HepG2 (cell line): ENCODE results near the gene TAF1C. TPM values are rescaled to one million over a fixed set of nuclear protein-coding genes. Genes with fewer than 3 reads are reported as not detected.

ENCODE experiments used
- ATAC-seq: fragments of 200-7000 bp; cut with Tn5 transposase; 3 replicates; pipeline ENCODE4 v1.9.1; 2020; ENCODE audit warnings: mild to moderate bottlenecking, moderate library complexity
- BruUV-seq: library from RNA; stranded (reverse); fragments of 400-500 nt; replicated peaks from 2 replicates; lab custom pipeline; 2021; lab: Mats Ljungman, UMichigan
- CTCF ChIA-PET: fragments of 300-600 bp; formaldehyde crosslinking; extraction: SDS; loops from one replicate; lab custom pipeline; 2021; ENCODE audit warnings: low total read pairs, inconsistent platforms, low intra/inter-chr PET ratio; lab: Yijun Ruan, JAX
- POLR2A ChIA-PET: fragments of 350-600 bp; sonication (Branson Sonifier 250); formaldehyde crosslinking; loops from one replicate; lab custom pipeline; 2020; ENCODE audit warnings: antibody characterized with exemption, inconsistent platforms; lab: Yijun Ruan, JAX
- DNase-seq: peaks from one replicate; pipeline ENCODE4 v3.0.0-alpha.2; 2015; ENCODE audit warnings: low spot score
- FAIRE-seq: peaks from 3 replicates; lab custom pipeline; 2011; peaks lifted over from hg19 to GRCh38; lab: Jason Lieb, UNC
- H2AFZ ChIP-seq: one replicate; pipeline ENCODE4 v1.6.1; 2011; ENCODE audit warnings: low read length, inconsistent platforms
- H3K27ac ChIP-seq: fragments of 300-600 bp; 3 replicates; pipeline ENCODE4 v1.8.0; 2011; ENCODE audit warnings: mixed run types, mild to moderate bottlenecking, mixed read lengths, low read length, inconsistent platforms; ENCODE audit not compliant: insufficient read depth; ENCODE audit errors: extremely low read length
- H3K27me3 ChIP-seq, 2 experiments: fragments of 200-600 bp in 1 of 2; 2 replicates in 1 of 2; 3 replicates in 1 of 2; pipeline versions ENCODE4 v1.6.0 to v1.8.0; 2011; ENCODE audit warnings: low read length in 2 of 2, mild to moderate bottlenecking in 2 of 2, moderate library complexity in 2 of 2, inconsistent platforms in 1 of 2; ENCODE audit not compliant: insufficient read depth in 2 of 2, control insufficient read depth in 1 of 2
- H3K36me3 ChIP-seq, 2 experiments: fragments of 200-600 bp in 1 of 2; replicated peaks in 1 of 2; 2 replicates in 1 of 2; 3 replicates in 1 of 2; pipeline versions ENCODE4 v1.5.1 to v1.8.0; 2011; ENCODE audit warnings: low read length in 2 of 2, inconsistent platforms in 1 of 2; ENCODE audit not compliant: insufficient read depth in 2 of 2, control insufficient read depth in 1 of 2
- H3K4me1 ChIP-seq: 2 replicates; pipeline ENCODE4 v1.5.1; 2012; ENCODE audit warnings: low read length, inconsistent platforms; ENCODE audit not compliant: insufficient read depth
- H3K4me2 ChIP-seq: 2 replicates; pipeline ENCODE4 v1.6.0; 2011; ENCODE audit warnings: low read depth, low read length, inconsistent platforms
- H3K4me3 ChIP-seq, 3 experiments: fragments of 200-600 bp in 1 of 3; sonication (generic), shearing (Covaris generic) in 1 of 3; replicated peaks in 1 of 3; 2 replicates each; pipeline ENCODE4 v1.5.1; 2011 to 2016; ENCODE audit warnings: low read length in 3 of 3, inconsistent platforms in 2 of 3, low read depth in 2 of 3, mild to moderate bottlenecking in 2 of 3, control low read depth in 1 of 3, mixed read lengths in 1 of 3; ENCODE audit not compliant: insufficient read depth in 1 of 3
- H3K79me2 ChIP-seq: one replicate; pipeline ENCODE4 v1.6.1; 2011; ENCODE audit warnings: low read length, inconsistent platforms; ENCODE audit not compliant: insufficient read depth
- H3K9ac ChIP-seq: 2 replicates; pipeline ENCODE4 v1.6.0; 2011; ENCODE audit warnings: mild to moderate bottlenecking, low read depth, low read length, inconsistent platforms; ENCODE audit not compliant: insufficient read depth
- H3K9me3 ChIP-seq: 2 replicates; pipeline ENCODE4 v1.5.1; 2012; ENCODE audit warnings: mild to moderate bottlenecking, low read length
- H4K20me1 ChIP-seq: 2 replicates; pipeline ENCODE4 v1.6.0; 2011; ENCODE audit warnings: inconsistent platforms, mild to moderate bottlenecking, low read length, moderate library complexity; ENCODE audit not compliant: insufficient read depth
- FOXJ3 ChIP-seq: sonication (generic); formaldehyde crosslinking; IDR thresholded peaks from 2 replicates; pipeline ENCODE4 v1.4.0; 2020; ENCODE audit warnings: missing genetic modification reagents, mild to moderate bottlenecking, borderline replicate concordance
- MEIS1 ChIP-seq: sonication (generic); formaldehyde crosslinking; IDR thresholded peaks from 2 replicates; pipeline ENCODE4 v1.9.0; 2021; ENCODE audit warnings: mild to moderate bottlenecking, missing genetic modification reagents, moderate library complexity, borderline replicate concordance
- NFKB2 ChIP-seq: sonication (generic); formaldehyde crosslinking; IDR thresholded peaks from 2 replicates; pipeline ENCODE4 v1.4.0; 2020; ENCODE audit warnings: missing genetic modification reagents, borderline replicate concordance
- REL ChIP-seq: sonication (generic); formaldehyde crosslinking; conservative IDR thresholded peaks from 2 replicates; pipeline ENCODE4 v1.8.0; 2022; ENCODE audit warnings: mild to moderate bottlenecking, missing genetic modification reagents, moderate library complexity
- REXO4 ChIP-seq: sonication (generic); formaldehyde crosslinking; IDR thresholded peaks from 2 replicates; pipeline ENCODE4 v1.8.0; 2022; ENCODE audit warnings: missing genetic modification reagents, mild to moderate bottlenecking, borderline replicate concordance
- SMARCC2 ChIP-seq: fragments of 450-650 bp; IDR thresholded peaks from 2 replicates; pipeline ENCODE4 v1.6.1; 2017; ENCODE audit warnings: antibody characterized with exemption, mild to moderate bottlenecking
- STAT5B ChIP-seq: sonication (generic); formaldehyde crosslinking; IDR thresholded peaks from 2 replicates; pipeline ENCODE4 v1.4.0; 2020; ENCODE audit warnings: missing genetic modification reagents
- XRCC5 ChIP-seq: fragments of 200-400 bp; formaldehyde crosslinking; optimal IDR thresholded peaks from 2 replicates; pipeline ENCODE3; 2017; ENCODE audit warnings: mild to moderate bottlenecking, low read length
- ZBTB8A ChIP-seq: sonication (generic); formaldehyde crosslinking; IDR thresholded peaks from 2 replicates; pipeline ENCODE4 v1.4.0; 2020; ENCODE audit warnings: mild to moderate bottlenecking, low read depth, missing genetic modification reagents, borderline replicate concordance
- ZNF263 ChIP-seq: sonication (generic); formaldehyde crosslinking; IDR thresholded peaks from 2 replicates; pipeline ENCODE4 v1.4.0; 2020; ENCODE audit warnings: missing genetic modification reagents
- ZNF335 ChIP-seq: sonication (generic); formaldehyde crosslinking; IDR thresholded peaks from 2 replicates; pipeline ENCODE4 v1.4.0; 2020; ENCODE audit warnings: missing genetic modification reagents
- ZNF564 ChIP-seq: sonication (generic); formaldehyde crosslinking; IDR thresholded peaks from 2 replicates; pipeline ENCODE4 v1.8.1; 2023; ENCODE audit warnings: mild to moderate bottlenecking, missing genetic modification reagents
- WGBS: methylation state at CpG from one replicate; pipeline ENCODE4 v1.1.6; 2017; ENCODE audit warnings: low lambda C conversion rate; 5-methylcytosine and 5-hydroxymethylcytosine counted together
- in situ Hi-C: cut with HindIII; loops from 2 replicates; pipeline ENCODE4 v1.10.0; 2017; ENCODE audit warnings: low pct_unique_long_range_greater_than_20kb; ENCODE audit not compliant: extremely low pct_ligation_motif_present
- intact Hi-C: fragments of 100-400 bp; cut with micrococcal nuclease; formaldehyde crosslinking; loops from one replicate; pipeline ENCODE4 v1.10.0; 2022; ENCODE audit not compliant: unreplicated experiment
- polyA plus RNA-seq, 8 experiments: library from polyadenylated mRNA; depleted of rRNA in 3 of 8; stranded (reverse) in 7 of 8; unstranded in 1 of 8; fragments of >200 nt; fragmentation: Illumina TruSeq in 4 of 8; extraction: Trizol in 4 of 8; gene quantifications; 2 replicates each; pipeline versions ENCODE4 v1.2.1 to v1.2.3, GENCODE V29; 2011 to 2016; ENCODE audit warnings: low read depth in 4 of 8, missing spikeins in 1 of 8, mixed read lengths in 1 of 8; ENCODE audit not compliant: insufficient read depth in 1 of 8
- total RNA-seq, 5 experiments: library from RNA; depleted of rRNA; stranded (reverse); fragments of >200 nt; fragmentation: Illumina TruSeq; extraction: Trizol; gene quantifications; 2 replicates each; pipeline ENCODE4 v1.2.3, GENCODE V29; 2016; ENCODE audit warnings: low read depth in 1 of 5
- TF ChIP-seq, protein P1 (sequence below): sonication (generic); formaldehyde crosslinking; IDR thresholded peaks from 2 replicates; pipeline ENCODE4 v1.4.0; 2020; ENCODE audit warnings: missing genetic modification reagents, borderline replicate concordance

Gene TAF1C
- total and polyA plus RNA-seq, 2 of the 13 experiments (the other 11 are each of a cell fraction or from before 2014, with no cell fraction given), result 15.6 to 20.8 TPM

DNA sequence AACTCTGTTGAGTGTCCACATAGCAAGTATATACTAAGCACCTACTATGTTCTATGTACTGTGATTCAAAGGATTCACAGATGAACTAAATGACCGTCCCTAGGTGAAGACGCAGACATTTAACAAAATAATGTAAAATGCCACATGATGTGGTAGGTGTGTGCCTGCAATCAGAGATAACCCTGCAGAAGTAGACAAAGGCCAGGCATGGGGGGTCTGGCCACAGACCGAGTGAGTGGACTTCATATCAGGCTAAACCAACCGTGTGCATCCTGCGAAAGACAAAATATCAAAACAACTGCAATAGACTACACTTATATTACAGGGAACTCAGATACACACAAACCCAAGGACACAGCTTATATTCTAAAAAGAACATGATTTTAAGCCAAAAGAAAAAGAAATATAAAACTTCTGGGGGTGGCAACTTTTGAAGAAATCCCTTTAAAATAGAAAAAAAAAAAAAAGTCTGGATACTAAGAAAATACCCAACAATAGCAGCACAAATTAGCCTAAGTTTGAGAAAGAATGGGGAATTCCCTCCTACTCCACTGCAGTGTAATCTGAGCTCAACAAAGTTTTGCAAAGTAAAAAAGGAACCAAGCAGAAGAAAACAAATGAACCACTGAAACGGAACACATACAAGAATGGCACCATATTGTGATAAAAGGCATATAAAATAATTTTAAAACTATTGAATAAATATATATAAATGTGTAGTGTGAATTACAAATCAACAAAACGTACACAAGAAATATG lies 54.2 kb downstream of the TAF1C start:
- Histone ChIP-seq H3K36me3 (peaks cover 12 to 25% of the 10 kb centered on the region in 2 experiments), H3K27me3 (no peaks in the 10 kb centered on the region), H3K4me2 (no peak overlapping the region), H3K4me3 (no peak overlapping the region), H3K27ac (no peak overlapping the region), H3K9ac (no peak overlapping the region), H3K9me3 (no peaks in the 10 kb centered on the region), H3K4me1 (peaks cover 32% of the 10 kb centered on the region), H4K20me1 (no peaks in the 10 kb centered on the region), H3K79me2 (peaks cover 38% of the 10 kb centered on the region), H2AFZ (no peak overlapping the region)
- 95% methylated on average over 7 of the region's 7 CpGs for WGBS
- ATAC-seq (no peak), FAIRE-seq (no peak), DNase-seq (no peak)
- no TSS peak for BruUV-seq
- intact Hi-C loops, result no loop called here
- ChIA-PET CTCF (no interaction called here), POLR2A (interaction anchor here (1.3 kb wide), 1 partner anchor 16 kb away, joined by 6 read pairs; the partner anchor contains the start of gene MBTPS1)
- TF ChIP-seq STAT5B (no peak), XRCC5 (no peak), ZBTB8A (CRISPR knock-in tag) (no peak), SMARCC2 (no peak), ZNF263 (no peak), MEIS1 (CRISPR knock-in tag) (no peak), REXO4 (no peak), FOXJ3 (CRISPR knock-in tag) (no peak), REL (CRISPR knock-in tag) (no peak), ZNF335 (CRISPR knock-in tag) (no peak), NFKB2 (no peak), ZNF564 (no peak)
- TF ChIP-seq, protein P1, sequence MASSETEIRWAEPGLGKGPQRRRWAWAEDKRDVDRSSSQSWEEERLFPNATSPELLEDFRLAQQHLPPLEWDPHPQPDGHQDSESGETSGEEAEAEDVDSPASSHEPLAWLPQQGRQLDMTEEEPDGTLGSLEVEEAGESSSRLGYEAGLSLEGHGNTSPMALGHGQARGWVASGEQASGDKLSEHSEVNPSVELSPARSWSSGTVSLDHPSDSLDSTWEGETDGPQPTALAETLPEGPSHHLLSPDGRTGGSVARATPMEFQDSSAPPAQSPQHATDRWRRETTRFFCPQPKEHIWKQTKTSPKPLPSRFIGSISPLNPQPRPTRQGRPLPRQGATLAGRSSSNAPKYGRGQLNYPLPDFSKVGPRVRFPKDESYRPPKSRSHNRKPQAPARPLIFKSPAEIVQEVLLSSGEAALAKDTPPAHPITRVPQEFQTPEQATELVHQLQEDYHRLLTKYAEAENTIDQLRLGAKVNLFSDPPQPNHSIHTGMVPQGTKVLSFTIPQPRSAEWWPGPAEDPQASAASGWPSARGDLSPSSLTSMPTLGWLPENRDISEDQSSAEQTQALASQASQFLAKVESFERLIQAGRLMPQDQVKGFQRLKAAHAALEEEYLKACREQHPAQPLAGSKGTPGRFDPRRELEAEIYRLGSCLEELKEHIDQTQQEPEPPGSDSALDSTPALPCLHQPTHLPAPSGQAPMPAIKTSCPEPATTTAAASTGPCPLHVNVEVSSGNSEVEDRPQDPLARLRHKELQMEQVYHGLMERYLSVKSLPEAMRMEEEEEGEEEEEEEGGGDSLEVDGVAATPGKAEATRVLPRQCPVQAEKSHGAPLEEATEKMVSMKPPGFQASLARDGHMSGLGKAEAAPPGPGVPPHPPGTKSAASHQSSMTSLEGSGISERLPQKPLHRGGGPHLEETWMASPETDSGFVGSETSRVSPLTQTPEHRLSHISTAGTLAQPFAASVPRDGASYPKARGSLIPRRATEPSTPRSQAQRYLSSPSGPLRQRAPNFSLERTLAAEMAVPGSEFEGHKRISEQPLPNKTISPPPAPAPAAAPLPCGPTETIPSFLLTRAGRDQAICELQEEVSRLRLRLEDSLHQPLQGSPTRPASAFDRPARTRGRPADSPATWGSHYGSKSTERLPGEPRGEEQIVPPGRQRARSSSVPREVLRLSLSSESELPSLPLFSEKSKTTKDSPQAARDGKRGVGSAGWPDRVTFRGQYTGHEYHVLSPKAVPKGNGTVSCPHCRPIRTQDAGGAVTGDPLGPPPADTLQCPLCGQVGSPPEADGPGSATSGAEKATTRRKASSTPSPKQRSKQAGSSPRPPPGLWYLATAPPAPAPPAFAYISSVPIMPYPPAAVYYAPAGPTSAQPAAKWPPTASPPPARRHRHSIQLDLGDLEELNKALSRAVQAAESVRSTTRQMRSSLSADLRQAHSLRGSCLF (CRISPR knock-in tag), result no peak
- in situ Hi-C loops, result no loop called here
